NCI-H2107 (cell line): Measurements from ENCODE around the gene AKT1.
"Not testable (repeated sequence)": the region's sequence is repeated elsewhere in the genome, so short reads cannot be mapped to it uniquely, and the experiment has no call there.

Source experiments
- DNase-seq: peaks from one replicate; lab custom pipeline; 2025; lab: John Stamatoyannopoulos, UW

Gene AKT1

GRCh38 chr14:104794993-104795780 is at the start of gene AKT1:
Gene AKT1, minus strand, starts transcription at chr14:104795748. Its CDS starts 3,105 bp downstream, at chr14:104792643.
- no peak for DNase-seq

- DNase-seq, result no peak
Observed at GRCh38 chr14:104845033-104845666, 49.6 kb upstream of the AKT1 start.

DNA sequence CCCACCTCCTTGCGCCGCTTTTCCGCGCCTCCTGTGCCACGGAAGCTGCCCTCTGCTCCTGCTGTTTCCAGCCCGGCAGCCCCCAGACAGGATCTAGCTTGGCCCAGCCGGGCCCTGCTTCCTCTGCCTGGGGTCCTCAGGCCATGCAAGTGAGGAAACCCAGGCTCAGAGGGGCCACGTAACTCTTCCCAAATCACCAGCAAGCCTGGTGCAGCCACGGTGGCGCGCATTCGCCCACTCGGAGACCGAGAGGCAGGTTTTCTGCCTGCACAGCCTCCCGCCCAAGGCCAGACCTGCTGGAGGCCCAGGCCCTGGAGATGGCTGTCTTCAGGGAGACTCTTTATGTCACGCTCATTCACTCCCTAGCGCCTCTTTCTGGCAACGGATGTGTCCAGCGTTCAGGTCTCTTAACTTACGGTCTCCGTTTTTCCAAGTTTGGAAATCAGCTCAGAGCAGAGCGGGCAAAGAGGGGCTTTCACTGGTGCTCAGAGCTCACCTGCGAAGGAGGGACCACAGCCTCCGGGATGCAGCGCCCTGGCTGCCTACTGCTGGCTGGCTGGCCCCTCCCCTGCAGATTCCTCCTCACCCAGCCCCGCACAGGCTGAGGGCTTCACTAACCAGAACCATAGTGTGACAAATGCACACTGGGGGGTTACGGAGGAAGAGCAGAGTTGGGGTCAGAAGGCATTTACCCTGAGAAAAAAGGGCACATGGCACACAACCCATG is 48.9 kb upstream of the AKT1 start:
- DNase-seq, result no peak

- peak; percentile 63 for DNase-seq
Observed at GRCh38 chr14:104843442-104844305, 48.1 kb upstream of the AKT1 start.

DNA sequence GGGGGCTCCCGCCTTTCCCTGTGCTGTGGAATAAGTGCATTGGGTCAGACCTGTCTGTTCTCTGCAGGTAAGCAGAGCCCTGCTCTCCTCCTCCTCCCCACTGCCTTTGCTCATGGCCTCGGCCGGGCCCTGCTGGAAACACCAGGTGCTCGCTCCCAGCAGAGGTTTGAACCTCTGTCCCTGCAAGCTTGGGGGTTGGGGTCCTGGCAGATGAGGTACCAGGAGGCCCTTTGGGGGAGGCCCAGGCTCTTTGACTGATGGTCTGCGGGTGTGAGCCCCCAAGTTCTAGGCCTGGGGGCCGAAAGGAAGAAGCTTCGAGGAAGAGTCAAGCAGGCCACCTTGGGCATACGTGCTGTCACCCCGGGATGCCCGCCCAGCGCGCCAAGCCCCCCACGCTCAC is 47.5 kb upstream of the AKT1 start:
- DNase-seq, result no peak

DNA sequence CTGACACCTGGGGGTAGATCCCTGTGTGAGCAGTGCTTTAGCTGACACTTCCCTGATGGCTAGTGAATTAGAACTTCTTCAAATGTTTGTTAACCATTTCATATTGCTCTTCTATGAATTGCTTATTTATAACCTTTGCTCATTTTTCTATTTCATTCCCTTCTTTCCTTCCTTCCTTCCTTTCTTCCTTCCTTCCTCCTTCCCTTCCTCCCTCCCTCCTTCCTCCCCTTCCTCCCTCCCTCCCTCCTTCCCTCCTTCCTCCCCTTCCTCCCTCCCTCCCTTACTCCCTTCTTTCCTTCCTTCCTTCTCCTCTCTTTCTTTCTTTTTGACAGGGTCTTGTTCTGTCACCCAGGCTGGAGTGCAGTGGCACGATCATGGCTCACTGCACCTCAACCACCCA is 46.2 kb upstream of the AKT1 start:
- DNase-seq, result no peak

GRCh38 chr14:104836171-104836935 is 40.8 kb upstream of the AKT1 start:
- not testable (repeated sequence) for DNase-seq

GRCh38 chr14:104830781-104831180 is 35.2 kb upstream of the AKT1 start:
- DNase-seq, result no peak

DNA sequence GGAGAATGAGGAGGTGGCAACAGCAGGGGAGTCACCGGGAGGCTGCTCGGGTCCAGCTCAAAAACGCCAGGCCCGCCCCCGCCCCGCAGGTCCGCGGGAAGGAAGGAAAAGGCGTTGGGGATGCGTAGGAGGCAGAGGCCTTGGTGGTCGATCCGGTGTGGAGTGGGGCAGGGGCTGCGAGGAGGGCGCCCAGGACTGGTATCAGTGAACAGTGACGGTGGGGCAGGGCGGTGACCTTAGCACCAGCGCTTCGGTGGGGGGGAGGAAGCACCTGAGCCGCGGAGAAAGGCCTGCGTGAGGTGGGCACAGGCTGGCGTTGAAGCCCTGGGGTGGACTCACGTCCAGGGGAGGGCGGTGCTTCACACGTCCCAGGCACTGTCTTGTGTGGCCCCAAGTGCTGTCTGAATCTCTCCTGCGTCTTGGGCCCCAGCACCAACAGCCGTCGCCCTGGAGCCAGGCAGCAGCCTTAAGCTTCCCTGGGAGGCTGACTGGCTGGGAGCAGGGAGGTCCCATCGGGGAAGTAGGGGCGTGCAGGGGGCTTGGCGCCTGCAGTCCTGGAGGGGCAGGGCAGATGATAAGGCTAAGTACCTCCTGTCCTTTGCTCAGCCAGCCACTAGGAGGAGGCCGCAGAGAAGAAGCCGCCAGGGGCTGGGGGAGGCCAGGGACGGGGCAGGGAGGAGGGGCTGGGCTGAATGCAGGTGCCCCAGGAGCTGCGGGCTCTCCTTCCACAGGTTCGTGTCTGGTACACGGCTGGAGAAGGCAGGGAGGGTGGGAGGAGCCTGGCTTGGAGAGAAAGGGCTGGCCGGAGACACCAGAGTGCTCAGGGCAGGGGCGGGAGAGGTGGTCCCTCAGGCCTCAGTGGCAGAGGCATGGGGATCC is 31.9 kb upstream of the AKT1 start:
- peak; percentile 53 for DNase-seq

- no peak for DNase-seq
Observed at GRCh38 chr14:104826861-104827176, 31.3 kb upstream of the AKT1 start.

GRCh38 chr14:104826189-104826860 is 30.8 kb upstream of the AKT1 start:
- peak; percentile 94 for DNase-seq

GRCh38 chr14:104824353-104824997 is 28.9 kb upstream of the AKT1 start:
- DNase-seq, result no peak

GRCh38 chr14:104822821-104823615 is 27.5 kb upstream of the AKT1 start:
- no peak for DNase-seq

DNA sequence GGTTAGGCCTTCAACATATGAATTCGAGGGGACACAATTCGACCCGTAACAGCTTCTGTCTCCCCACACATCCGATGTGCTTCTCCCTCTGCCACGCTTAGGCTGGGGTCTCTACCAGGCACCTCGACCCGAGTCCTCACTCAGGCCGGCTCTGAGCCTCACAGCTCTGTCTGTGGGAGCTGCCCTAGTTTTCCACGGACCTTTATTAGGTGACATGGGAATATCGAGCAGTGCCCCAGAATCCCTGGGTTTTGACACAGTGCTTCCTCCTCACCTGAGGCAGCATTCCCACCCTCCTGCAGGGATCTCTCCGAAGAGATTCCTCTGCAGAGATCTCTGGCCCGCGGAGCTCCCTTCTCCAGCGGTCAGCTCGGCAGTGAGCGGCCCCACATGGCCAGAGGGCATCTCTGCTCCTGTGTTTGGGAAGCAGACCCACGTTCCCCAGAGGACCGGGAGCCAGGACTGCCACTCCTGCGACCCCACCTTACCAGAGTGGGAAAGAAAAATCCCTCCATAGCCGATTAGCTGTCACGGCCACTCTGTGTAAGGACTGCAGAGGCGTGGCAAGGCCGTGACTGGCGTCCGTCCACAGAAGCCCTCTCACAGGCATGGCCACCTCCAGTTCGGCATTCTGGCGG is 26.5 kb upstream of the AKT1 start:
- DNase-seq, result no peak

- DNase-seq, result no peak
Observed at GRCh38 chr14:104821229-104821945, 25.8 kb upstream of the AKT1 start.

- peak; percentile 72 for DNase-seq
Observed at GRCh38 chr14:104820669-104821228, 25.2 kb upstream of the AKT1 start.

GRCh38 chr14:104819361-104819781 is 23.8 kb upstream of the AKT1 start:
- DNase-seq, result no peak
